Measurements from ENCODE around the gene EVA1B. TPM values are rescaled to one million over a fixed set of nuclear protein-coding genes. Genes with fewer than 3 reads are reported as not detected.

EVA1B gene
- total RNA-seq, 1 experiment from 2014 or later, result 12.4 TPM

- Histone ChIP-seq H3K4me2 (no peak overlapping the region), H3K79me2 (ENCODE audit: low read depth) (no peaks in the 10 kb centered on the region), H3K9me3 (ENCODE audit: insufficient read depth, low read depth) (no peaks in the 10 kb centered on the region), H3F3A (ENCODE audit: insufficient read depth, low read depth) (no peaks in the 10 kb centered on the region; the same call in 1 of the 2 replicates), H3K27me3 (ENCODE audit: insufficient read depth, low read depth) (no peaks in the 10 kb centered on the region), H3K36me3 (ENCODE audit: low read depth) (no peaks in the 10 kb centered on the region), H3K4me3 (no peak overlapping the region), H4K20me1 (ENCODE audit: insufficient read depth) (no peaks in the 10 kb centered on the region; the same call in 1 of the 2 replicates), H3K27ac (no peak overlapping the region), H2AFZ (no peak overlapping the region), H3K4me1 (replicated peaks; ENCODE audit: insufficient read depth) (no peaks in the 10 kb centered on the region; the same call in 1 of the 2 replicates), H3K9me2 (ENCODE audit: insufficient read depth) (no peaks in the 10 kb centered on the region)
- TF ChIP-seq CTCF (conservative IDR thresholded peaks at IDR 0.05) (no peak), EZH2 (IDR thresholded peaks at IDR 0.05; ENCODE audit: low read depth) (no peak)
- DNase-seq, result peak in 1 of 2 experiments; percentile 46
- no TSS peak for BruUV-seq (replicated peaks)
- intact Hi-C loops (cut with micrococcal nuclease; ENCODE audit: unreplicated experiment), result no loop called here
- POLR2A ChIA-PET (ENCODE audit: unreplicated experiment), result no interaction called here
- CTCF ChIA-PET, result no interaction called here
Measured at GRCh38 chr1:36326499-36326898, 3.1 kb upstream of the EVA1B start.

GRCh38 chr1:36324353-36324703 is 883 bp upstream of the EVA1B start:
- no peak for DNase-seq
- Histone ChIP-seq H3K4me3 (no peak overlapping the region), H3K36me3 (ENCODE audit: low read depth) (no peaks in the 10 kb centered on the region), H3F3A (ENCODE audit: insufficient read depth, low read depth) (no peaks in the 10 kb centered on the region; the same call in 1 of the 2 replicates), H3K4me1 (replicated peaks; ENCODE audit: insufficient read depth) (no peaks in the 10 kb centered on the region; the same call in 1 of the 2 replicates), H3K9me2 (ENCODE audit: insufficient read depth) (no peaks in the 10 kb centered on the region), H4K20me1 (ENCODE audit: insufficient read depth) (no peaks in the 10 kb centered on the region; the same call in 1 of the 2 replicates), H3K27me3 (ENCODE audit: insufficient read depth, low read depth) (no peaks in the 10 kb centered on the region), H3K79me2 (ENCODE audit: low read depth) (no peaks in the 10 kb centered on the region), H3K27ac (no peak overlapping the region), H3K4me2 (peak overlapping the region; percentile 80; the same call in 1 of the 2 replicates), H3K9me3 (ENCODE audit: insufficient read depth, low read depth) (no peaks in the 10 kb centered on the region), H2AFZ (no peak overlapping the region)
- POLR2A ChIA-PET (ENCODE audit: unreplicated experiment), result interaction anchor here (0.7 kb wide), 2 partner anchors 19 to 24 kb away, joined by 3 to 5 read pairs; no protein-coding TSS in a partner anchor
- no peak for TF ChIP-seq CTCF (conservative IDR thresholded peaks at IDR 0.05)
- CTCF ChIA-PET, result no interaction called here
- intact Hi-C loops (cut with micrococcal nuclease; ENCODE audit: unreplicated experiment), result no loop called here
- no TSS peak for BruUV-seq (replicated peaks)

GRCh38 chr1:36322786-36323635 is 434 bp downstream of the EVA1B start:
- intact Hi-C loops (cut with micrococcal nuclease; ENCODE audit: unreplicated experiment), result no loop called here

More at GRCh38 chr1:36322786-36323635, 434 bp downstream of the EVA1B start:
- H4K20me1 ChIP-seq (ENCODE audit: insufficient read depth), result no peaks in the 10 kb centered on the region; the same call in 1 of the 2 replicates
- BruUV-seq (replicated peaks), result no TSS peak
- TF ChIP-seq CTCF (conservative IDR thresholded peaks at IDR 0.05), result no peak
- TF ChIP-seq EZH2 (IDR thresholded peaks at IDR 0.05; ENCODE audit: low read depth), result no peak
- no peak for DNase-seq
- no peak overlapping the region for H3K27ac ChIP-seq
- POLR2A ChIA-PET (ENCODE audit: unreplicated experiment), result no interaction called here
- no peak overlapping the region for H2AFZ ChIP-seq
- H3K79me2 ChIP-seq (ENCODE audit: low read depth), result no peaks in the 10 kb centered on the region
- H3K4me1 ChIP-seq (replicated peaks; ENCODE audit: insufficient read depth), result no peaks in the 10 kb centered on the region; the same call in 1 of the 2 replicates
- no peaks in the 10 kb centered on the region; the same call in 1 of the 2 replicates for H3F3A ChIP-seq (ENCODE audit: insufficient read depth, low read depth)
- CTCF ChIA-PET, result no interaction called here
- H3K27me3 ChIP-seq (ENCODE audit: insufficient read depth, low read depth), result no peaks in the 10 kb centered on the region
- H3K4me3 ChIP-seq, result peak overlapping the region; percentile 50; the same call in 1 of the 2 replicates
- H3K9me2 ChIP-seq (ENCODE audit: insufficient read depth), result no peaks in the 10 kb centered on the region
- H3K36me3 ChIP-seq (ENCODE audit: low read depth), result no peaks in the 10 kb centered on the region
- no peaks in the 10 kb centered on the region for H3K9me3 ChIP-seq (ENCODE audit: insufficient read depth, low read depth)
- H3K4me2 ChIP-seq, result peak overlapping the region; percentile 69
